Kidney (tissue), 14 donors: ENCODE data around the gene ZNF516. TPM values are rescaled to one million over a fixed set of nuclear protein-coding genes. Genes with fewer than 3 reads are reported as not detected.

Experiments
- DNase-seq, 5 donors: peaks; one replicate each; pipeline ENCODE4 v3.0.0-alpha.2; 2013 to 2020
- FAIRE-seq: peaks from 2 replicates; lab custom pipeline; 2012; peaks lifted over from hg19 to GRCh38; lab: Jason Lieb, UNC
- H3K27ac ChIP-seq, 2 donors: one replicate each; pipeline ENCODE4 v1.7.0; 2013; ENCODE audit warnings: low read depth in 2 of 2, low read length in 2 of 2, inconsistent platforms in 1 of 2
- H3K27me3 ChIP-seq: one replicate; pipeline ENCODE4 v1.7.1; 2013; ENCODE audit warnings: low read length, inconsistent platforms; ENCODE audit not compliant: control insufficient read depth, insufficient read depth
- H3K36me3 ChIP-seq, 3 donors: one replicate each; pipeline versions ENCODE4 v1.7.0 to v1.7.1; 2013; ENCODE audit warnings: low read length in 3 of 3, control low read depth in 1 of 3, inconsistent platforms in 1 of 3; ENCODE audit not compliant: insufficient read depth in 3 of 3, control insufficient read depth in 2 of 3
- H3K4me1 ChIP-seq, 3 donors: one replicate each; pipeline versions ENCODE4 v1.7.0 to v1.7.1; 2013; ENCODE audit warnings: low read length in 3 of 3, inconsistent platforms in 1 of 3, low read depth in 1 of 3; ENCODE audit not compliant: control insufficient read depth in 2 of 3, insufficient read depth in 2 of 3
- H3K4me3 ChIP-seq, 3 donors: one replicate each; pipeline versions ENCODE4 v1.7.0 to v1.8.1; 2013; ENCODE audit warnings: low read length in 3 of 3, control low read depth in 1 of 3, inconsistent platforms in 1 of 3
- H3K9ac ChIP-seq, 3 donors: one replicate each; pipeline versions ENCODE4 v1.7.0 to v1.7.1; 2013; ENCODE audit warnings: low read length in 3 of 3, control low read depth in 1 of 3, inconsistent platforms in 1 of 3
- H3K9me3 ChIP-seq, 3 donors: one replicate each; pipeline versions ENCODE4 v1.7.0 to v1.7.1; 2013; ENCODE audit warnings: low read length in 3 of 3, control low read depth in 1 of 3, inconsistent platforms in 1 of 3; ENCODE audit not compliant: control insufficient read depth in 2 of 3, insufficient read depth in 1 of 3
- CTCF ChIP-seq: IDR thresholded peaks from 3 replicates; pipeline ENCODE4 v1.5.1; 2012; ENCODE audit warnings: mild to moderate bottlenecking, moderate library complexity, borderline replicate concordance; ENCODE audit not compliant: insufficient read depth; ENCODE audit errors: extremely low read depth
- intact Hi-C: fragments of 100-400 bp; cut with DNase I; formaldehyde crosslinking; loops from one replicate; pipeline ENCODE4 v1.11.1; 2022
- polyA plus RNA-seq: library from polyadenylated mRNA; stranded (reverse); fragments of 350-450 nt; fragmentation: Illumina TruSeq; extraction: RNeasy Lipid Tissue Mini Kit (QIAGEN cat#74804); gene quantifications from one replicate; pipeline ENCODE4 v1.2.3, GENCODE V29; 2014; ENCODE audit warnings: low read depth, low replicate concordance; ENCODE audit not compliant: insufficient read depth
- total RNA-seq: library from RNA; stranded (reverse); fragmentation: NEBNext Ultra II Directional; extraction: Animal tissue kit (Norgen Biotek cat#: 25700); gene quantifications from one replicate; pipeline ENCODE4 v1.2.1, GENCODE V29; 2021
- donor health status: control.
- donor health status: control.
- donor health status: control.
- donor health status: control.
- donor health status: control.
- donor health status: DM: yes; HTN: yes; CAD: no.
- donor health status: Normal renal cell carcinoma (clear cell type).

The ZNF516 gene
- total and polyA plus RNA-seq, 2 donors from 2014 or later = 6.7 to 28.7 TPM

- Histone ChIP-seq H3K9ac (no peak overlapping the region), H3K4me3 (no peak overlapping the region), H3K36me3 (no peaks in the 10 kb centered on the region), H3K27ac (no peak overlapping the region), H3K4me1 (peaks cover 0 to 6% (median 0%) of the 10 kb centered on the region in 3 donors), H3K9me3 (no peaks in the 10 kb centered on the region), H3K27me3 (no peaks in the 10 kb centered on the region)
- DNase-seq = no peak
- intact Hi-C loops = no loop called here
- no peak for FAIRE-seq
- TF ChIP-seq CTCF = no peak
These were observed 20.5 kb upstream of the ZNF516 start for GRCh38 chr18:76515576-76515975.

GRCh38 chr18:76514573-76514972 is 19.5 kb upstream of the ZNF516 start:
- no peaks in the 10 kb centered on the region for H3K36me3 ChIP-seq
- H3K27me3 ChIP-seq = no peaks in the 10 kb centered on the region
- no peak for FAIRE-seq
- intact Hi-C loops = no loop called here
- peak in 1 of 5 donors; percentile 32 for DNase-seq
- H3K27ac ChIP-seq = no peak overlapping the region
- H3K9me3 ChIP-seq = no peaks in the 10 kb centered on the region
- H3K9ac ChIP-seq = no peak overlapping the region
- peaks cover 0 to 6% (median 0%) of the 10 kb centered on the region in 3 donors for H3K4me1 ChIP-seq
- no peak for TF ChIP-seq CTCF
- H3K4me3 ChIP-seq = no peak overlapping the region

- no peaks in the 10 kb centered on the region for H3K27me3 ChIP-seq
- TF ChIP-seq CTCF = no peak
- H3K9me3 ChIP-seq = no peaks in the 10 kb centered on the region
- H3K4me3 ChIP-seq = no peak overlapping the region
- intact Hi-C loops = no loop called here
- no peak overlapping the region for H3K27ac ChIP-seq
- DNase-seq (peak in 1 of 5 donors; percentile 43), FAIRE-seq (no peak)
- no peaks in the 10 kb centered on the region for H3K36me3 ChIP-seq
- no peaks in the 10 kb centered on the region for H3K4me1 ChIP-seq
- H3K9ac ChIP-seq = no peak overlapping the region
These were observed 12.9 kb upstream of the ZNF516 start for GRCh38 chr18:76507830-76508385.
